ENCODE measurements around the gene ACAP3.
A peak's percentile ranks its signal among the peaks of the same experiment; 100 is the strongest.
"Not testable (repeated sequence)": the region's sequence is repeated elsewhere in the genome, so short reads cannot be mapped to it uniquely, and the experiment has no call there.

Gene ACAP3

GRCh38 chr1:1329304-1330210 lies 21.8 kb upstream of the ACAP3 start:
- DNase-seq: no peak

DNA sequence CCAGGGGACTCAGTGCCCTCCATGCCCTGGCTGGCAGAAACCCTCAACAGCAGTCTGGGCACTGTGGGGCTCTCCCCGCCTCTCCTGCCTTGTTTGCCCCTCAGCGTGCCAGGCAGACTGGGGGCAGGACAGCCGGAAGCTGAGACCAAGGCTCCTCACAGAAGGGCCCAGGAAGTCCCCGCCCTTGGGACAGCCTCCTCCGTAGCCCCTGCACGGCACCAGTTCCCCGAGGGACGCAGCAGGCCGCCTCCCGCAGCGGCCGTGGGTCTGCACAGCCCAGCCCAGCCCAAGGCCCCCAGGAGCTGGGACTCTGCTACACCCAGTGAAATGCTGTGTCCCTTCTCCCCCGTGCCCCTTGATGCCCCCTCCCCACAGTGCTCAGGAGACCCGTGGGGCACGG lies 20.5 kb upstream of the ACAP3 start:
- no peak for DNase-seq

DNA sequence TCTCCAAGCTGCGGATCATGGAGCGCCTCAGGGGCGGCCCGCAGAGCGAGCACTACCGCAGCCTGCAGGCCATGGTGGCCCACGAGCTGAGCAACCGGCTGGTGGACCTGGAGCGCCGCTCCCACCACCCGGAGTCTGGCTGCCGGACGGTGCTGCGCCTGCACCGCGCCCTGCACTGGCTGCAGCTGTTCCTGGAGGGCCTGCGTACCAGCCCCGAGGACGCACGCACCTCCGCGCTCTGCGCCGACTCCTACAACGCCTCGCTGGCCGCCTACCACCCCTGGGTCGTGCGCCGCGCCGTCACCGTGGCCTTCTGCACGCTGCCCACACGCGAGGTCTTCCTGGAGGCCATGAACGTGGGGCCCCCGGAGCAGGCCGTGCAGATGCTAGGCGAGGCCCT lies 19.6 kb upstream of the ACAP3 start:
- no peak for DNase-seq

DNA sequence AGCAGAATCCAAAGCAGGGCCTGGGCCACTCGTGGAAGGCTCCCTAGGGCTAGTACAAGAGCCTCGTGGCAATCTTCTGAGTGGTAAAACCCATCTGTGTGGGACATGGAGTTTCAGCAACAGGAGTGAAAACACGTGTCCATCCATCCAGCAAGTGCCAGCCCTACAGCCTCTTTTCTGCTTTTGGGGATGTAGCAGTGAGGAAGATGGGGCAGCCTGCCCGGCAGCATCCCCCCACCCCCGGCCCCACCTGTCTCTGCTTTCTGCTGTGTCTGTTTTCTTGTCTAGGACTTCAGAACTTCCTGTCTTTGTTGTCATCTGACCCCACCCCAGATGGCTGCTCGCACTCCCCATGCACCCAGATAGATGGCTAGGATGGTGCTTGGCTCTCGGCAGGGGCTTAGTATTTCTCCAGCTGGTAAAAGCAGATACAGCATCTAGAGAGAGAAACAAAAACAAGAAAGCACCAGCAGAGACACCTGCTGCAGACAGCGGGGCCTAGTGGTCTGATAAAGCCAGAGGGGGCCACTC lies 18.4 kb upstream of the ACAP3 start:
- no peak for DNase-seq

GRCh38 chr1:1325288-1326074 lies 17.8 kb upstream of the ACAP3 start:
- no peak for DNase-seq

DNA sequence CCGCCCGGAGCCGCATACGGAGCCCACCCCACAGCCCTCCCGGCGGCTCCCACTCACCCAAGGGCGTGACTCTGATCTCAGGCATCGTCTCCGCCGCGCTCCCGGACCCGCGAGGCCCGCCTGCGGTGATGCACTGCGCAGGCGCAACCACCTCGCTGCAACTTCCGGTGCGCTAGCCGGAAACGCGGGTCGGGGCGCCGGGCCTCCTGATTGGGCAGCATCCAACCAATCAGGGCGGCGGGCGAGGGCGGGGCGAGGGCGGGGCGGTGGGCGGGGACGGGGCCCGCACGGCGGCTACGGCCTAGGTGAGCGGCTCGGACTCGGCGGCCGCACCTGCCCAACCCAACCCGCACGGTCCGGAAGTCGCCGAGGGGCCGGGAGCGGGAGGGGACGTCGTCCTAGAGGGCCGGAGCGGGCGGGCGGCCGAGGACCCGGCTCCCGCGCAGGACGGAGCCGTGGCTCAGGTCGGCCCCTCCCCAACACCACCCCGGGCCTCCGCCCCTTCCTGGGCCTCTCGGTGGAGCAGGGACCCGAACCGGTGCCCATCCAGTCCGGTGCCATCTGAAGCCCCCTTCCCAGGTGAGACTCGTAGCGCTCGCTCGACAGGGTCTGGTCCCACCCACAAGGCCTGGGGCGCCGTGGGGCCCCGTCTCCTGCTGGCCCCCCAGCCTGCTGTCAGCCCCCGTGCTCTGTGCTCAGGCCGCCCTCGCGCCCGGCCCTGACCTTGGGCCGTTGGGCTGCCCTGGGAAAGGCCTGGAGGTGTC lies 17.0 kb upstream of the ACAP3 start, which contains the start of the genes CPTP and INTS11:
CPTP (plus strand) TSS at position 279 of the 764 bp plus-strand sequence. CDS start 2,109 bp downstream, outside the sequence.
INTS11 (minus strand) TSS at position 137 of the 764 bp plus-strand sequence; CDS start at position 85, 52 bp downstream.
- peak; percentile 87 for DNase-seq

- no peak for DNase-seq
Observed at GRCh38 chr1:1324084-1324523, 16.4 kb upstream of the ACAP3 start.

GRCh38 chr1:1322952-1323351 lies 15.2 kb upstream of the ACAP3 start:
- DNase-seq: no peak

DNA sequence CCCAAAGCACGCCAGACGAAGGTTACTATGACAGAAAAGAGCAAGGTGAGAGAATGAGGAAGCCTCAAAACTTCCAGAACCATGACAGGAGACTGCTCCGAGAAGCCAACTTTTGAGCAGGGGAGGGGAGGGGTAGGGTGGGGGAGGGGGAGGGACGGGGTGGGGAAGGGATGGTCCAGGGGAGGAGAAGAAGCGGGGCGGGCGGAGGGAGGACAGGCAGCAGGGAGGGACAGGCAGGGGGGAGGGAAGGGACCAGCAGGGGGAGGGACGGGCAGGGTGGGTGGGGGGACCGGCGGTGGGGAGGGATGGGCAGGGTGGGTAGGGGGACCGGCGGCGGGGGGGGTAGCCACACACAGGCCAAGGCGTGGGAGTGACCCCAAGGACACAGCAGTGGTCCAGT lies 14.7 kb upstream of the ACAP3 start:
- DNase-seq: no peak

DNA sequence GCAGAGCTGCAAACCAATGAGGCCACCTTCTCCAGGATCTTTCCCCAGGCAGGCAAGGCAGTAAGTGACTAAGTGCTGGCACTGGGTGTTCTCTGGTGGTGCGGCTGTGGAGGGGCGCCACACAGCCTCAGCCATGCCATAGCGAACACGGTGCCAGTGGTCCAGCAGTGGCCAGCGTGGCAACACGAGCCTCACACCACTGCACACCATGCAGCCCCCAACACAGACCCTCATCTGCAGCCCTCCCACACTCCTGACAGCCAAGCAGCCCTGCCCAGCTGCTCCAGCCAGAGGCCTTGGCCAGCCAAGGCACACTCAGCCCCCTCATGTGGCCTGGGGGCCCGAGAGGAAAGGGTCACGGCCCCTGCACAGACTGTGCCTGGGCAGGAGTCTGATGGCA lies 13.7 kb upstream of the ACAP3 start:
- no peak for DNase-seq

DNA sequence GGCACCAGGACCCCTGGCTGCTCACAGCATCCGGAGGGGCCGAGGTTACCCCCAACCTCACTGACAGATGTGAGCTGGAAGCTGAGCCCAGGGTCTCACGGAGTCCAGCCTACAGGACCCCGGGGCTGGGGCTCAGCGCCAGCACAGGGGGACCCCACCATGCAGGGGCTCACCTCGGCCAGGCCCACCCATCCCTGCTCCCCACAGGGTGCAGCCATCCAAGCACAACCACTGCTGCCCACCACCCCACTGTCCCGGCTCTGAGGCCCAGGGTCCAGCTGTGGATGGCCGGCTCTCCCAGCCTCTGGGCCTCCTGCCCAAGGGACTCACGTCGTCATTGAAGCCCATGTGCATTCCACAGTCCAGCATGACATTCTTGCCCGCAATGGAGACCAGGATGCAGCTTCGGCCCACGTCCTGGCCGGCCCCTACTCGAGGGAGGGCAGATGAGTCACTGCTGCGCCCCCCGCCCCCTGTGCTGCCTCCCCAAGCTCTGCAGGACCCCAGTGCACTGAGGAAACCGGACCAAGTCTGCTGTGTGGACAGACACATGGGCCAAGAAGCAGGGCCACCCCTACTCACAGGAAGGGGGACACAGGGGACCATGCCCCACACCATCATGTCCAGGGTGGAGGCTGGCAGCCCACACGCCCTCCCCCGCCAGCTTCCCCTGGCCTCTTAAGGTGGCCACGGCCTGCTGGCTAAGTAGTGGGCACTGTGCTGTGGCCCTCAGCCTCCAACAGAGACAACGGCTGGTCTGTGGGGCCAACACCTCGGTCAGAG lies 13.1 kb upstream of the ACAP3 start:
- no peak for DNase-seq

GRCh38 chr1:1319646-1319941 lies 11.9 kb upstream of the ACAP3 start:
- DNase-seq: no peak

DNA sequence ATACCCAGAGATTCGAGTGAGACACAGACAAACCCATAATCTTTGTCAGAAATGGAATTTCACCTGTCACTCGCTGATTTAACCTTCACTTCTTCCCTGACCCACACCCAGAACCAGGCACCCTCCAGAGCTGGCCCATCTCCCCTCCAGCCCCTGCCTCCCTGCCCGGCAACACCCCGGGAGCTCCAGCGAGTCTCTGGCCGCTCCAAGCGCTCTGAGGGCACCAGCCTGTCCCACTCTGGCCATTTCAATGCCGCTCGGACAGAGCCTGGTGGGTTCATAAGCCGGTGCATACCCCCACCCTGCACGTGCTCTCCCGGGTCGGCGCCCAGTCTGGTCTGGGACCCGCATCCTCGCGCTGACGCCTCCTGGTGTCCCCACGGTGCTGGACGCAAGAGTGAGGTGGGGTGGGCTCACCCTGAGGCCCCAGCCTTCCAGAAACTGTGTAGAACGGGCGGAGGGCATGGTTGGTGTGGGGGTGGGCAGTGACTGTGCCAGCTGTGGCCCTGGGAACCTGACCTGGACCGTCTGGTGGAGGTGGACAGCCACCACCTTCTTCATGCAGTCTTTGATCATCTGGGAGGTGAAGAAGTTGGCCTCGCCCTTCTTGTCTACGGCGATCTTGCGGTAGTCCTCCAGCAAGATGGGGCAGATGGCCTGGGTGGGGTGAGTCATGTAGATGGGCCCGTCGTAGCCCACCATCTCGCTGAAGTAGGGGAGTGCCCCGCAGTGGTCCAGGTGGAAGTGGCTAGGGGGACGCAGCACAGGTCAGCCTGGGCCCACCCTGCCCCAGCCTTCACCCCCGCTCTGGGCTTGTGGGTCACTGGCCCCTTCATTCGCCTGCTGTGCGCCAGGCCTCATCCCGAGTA lies 11.3 kb upstream of the ACAP3 start:
- no peak for DNase-seq

GRCh38 chr1:1318131-1318652 lies 10.5 kb upstream of the ACAP3 start:
- no peak for DNase-seq

DNA sequence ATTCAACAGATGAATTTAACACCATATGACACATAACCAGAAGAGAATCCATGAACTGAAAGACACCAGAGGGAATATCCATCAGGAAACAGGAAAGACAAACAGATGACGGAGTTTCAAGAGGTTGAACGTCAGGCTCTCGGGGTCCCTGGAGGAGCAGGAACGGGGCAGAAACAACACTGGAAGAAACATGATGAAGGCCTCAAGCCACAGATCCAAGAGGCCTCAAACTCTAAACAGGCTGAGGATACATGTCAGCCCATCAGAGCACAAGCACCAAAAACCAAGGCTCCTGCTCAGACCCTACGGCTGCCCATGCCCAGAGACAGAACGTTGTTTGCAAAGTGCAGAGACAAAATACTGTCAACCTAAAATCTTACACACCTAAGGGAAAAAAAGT lies 9.7 kb upstream of the ACAP3 start:
- no peak for DNase-seq

GRCh38 chr1:1316199-1316598 lies 8.5 kb upstream of the ACAP3 start:
- DNase-seq: not testable (repeated sequence)

DNA sequence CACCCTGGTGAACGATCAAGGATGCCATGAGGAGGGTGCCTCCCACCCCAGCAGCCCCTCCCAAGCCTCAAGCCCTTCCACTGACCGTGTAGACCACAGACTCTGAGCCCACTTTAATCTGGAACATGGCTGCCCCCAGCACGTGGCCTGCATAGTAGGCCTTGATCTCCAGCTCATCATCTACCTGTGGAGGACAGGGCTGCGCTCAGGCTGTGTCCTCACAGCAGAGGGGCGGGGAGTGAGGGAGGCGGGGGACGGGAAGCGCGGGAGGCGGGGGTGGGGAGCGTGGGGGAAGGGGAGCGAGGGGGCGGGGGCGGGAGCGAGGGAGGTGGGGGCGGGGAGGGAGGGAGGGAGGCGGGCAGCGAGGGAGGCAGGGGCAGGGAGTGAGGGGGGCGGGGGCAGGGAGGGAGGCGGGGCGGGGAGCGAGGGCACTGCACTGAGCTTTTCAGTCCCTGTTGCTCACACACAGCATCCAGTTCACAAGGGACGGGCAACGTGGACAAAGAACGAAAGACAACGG lies 7.8 kb upstream of the ACAP3 start:
- no peak for DNase-seq

GRCh38 chr1:1314678-1315335 lies 7.1 kb upstream of the ACAP3 start:
- no peak for DNase-seq

DNA sequence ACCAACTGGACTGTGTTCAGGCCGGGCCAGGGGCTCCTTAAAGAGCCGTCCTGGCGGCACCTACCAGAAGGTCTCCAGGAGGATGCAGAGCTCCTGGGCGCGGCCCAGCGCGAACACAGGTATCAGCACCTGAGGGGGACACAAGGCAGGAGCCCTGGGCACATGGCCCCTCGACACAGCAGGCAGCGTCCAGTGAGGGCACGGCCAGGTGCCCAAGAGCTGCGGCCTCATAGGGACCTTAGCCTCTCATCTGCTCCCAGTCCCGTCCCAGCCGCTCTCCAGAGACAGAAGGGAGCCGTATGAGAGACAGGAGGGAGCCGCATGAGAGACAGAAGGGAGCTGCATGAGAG lies 6.5 kb upstream of the ACAP3 start:
- no peak for DNase-seq

Measured in NCI-H146 (cell line).